Mesendoderm (in vitro differentiated cells): Measurements from ENCODE around the gene TMEM8B. TPM values are rescaled to one million over a fixed set of nuclear protein-coding genes. Genes with fewer than 3 reads are reported as not detected.
"Not testable (repeated sequence)": the region's sequence is repeated elsewhere in the genome, so short reads cannot be mapped to it uniquely, and the experiment has no call there.

Experiments
- DNase-seq: peaks from one replicate; pipeline ENCODE4 v3.0.0; 2013
- H2AK5ac ChIP-seq: 2 replicates; pipeline ENCODE4 v1.6.1; 2013; ENCODE audit warnings: low read length, inconsistent platforms
- H2BK120ac ChIP-seq: 2 replicates; pipeline ENCODE4 v1.6.1; 2013; ENCODE audit warnings: low read depth, mild to moderate bottlenecking, low read length, moderate library complexity, mixed read lengths
- H2BK15ac ChIP-seq: replicated peaks from 2 replicates; pipeline ENCODE4 v1.6.1; 2013; ENCODE audit warnings: low read depth, mild to moderate bottlenecking, moderate library complexity
- H2BK5ac ChIP-seq: 2 replicates; pipeline ENCODE4 v1.6.1; 2013; ENCODE audit warnings: low read length, inconsistent platforms
- H3K18ac ChIP-seq: 2 replicates; pipeline ENCODE4 v1.6.1; 2013; ENCODE audit warnings: mild to moderate bottlenecking, low read length, mixed read lengths
- H3K23ac ChIP-seq: one replicate; pipeline ENCODE4 v1.6.1; 2013; ENCODE audit warnings: low read length
- H3K27ac ChIP-seq: 2 replicates; pipeline ENCODE4 v1.5.1; 2013; ENCODE audit warnings: low read depth, mild to moderate bottlenecking, inconsistent platforms, low read length, moderate library complexity
- H3K27me3 ChIP-seq: 2 replicates; pipeline ENCODE4 v1.6.1; 2013; ENCODE audit warnings: low read length, control low read depth, mild to moderate bottlenecking, inconsistent platforms; ENCODE audit not compliant: insufficient read depth, poor library complexity
- H3K36me3 ChIP-seq: 2 replicates; pipeline ENCODE4 v1.6.1; 2013; ENCODE audit warnings: low read length, inconsistent platforms; ENCODE audit not compliant: control insufficient read depth, insufficient read depth
- H3K4ac ChIP-seq: one replicate; pipeline ENCODE4 v1.6.1; 2013; ENCODE audit warnings: low read depth, mild to moderate bottlenecking, low read length, moderate library complexity
- H3K4me1 ChIP-seq: 2 replicates; pipeline ENCODE4 v1.6.1; 2013; ENCODE audit warnings: low read depth, low read length, inconsistent platforms; ENCODE audit not compliant: control insufficient read depth
- H3K4me2 ChIP-seq: 2 replicates; pipeline ENCODE4 v1.6.1; 2013; ENCODE audit warnings: low read length
- H3K4me3 ChIP-seq: 2 replicates; pipeline ENCODE4 v1.5.1; 2013; ENCODE audit warnings: mild to moderate bottlenecking, low read length
- H3K56ac ChIP-seq: one replicate; pipeline ENCODE4 v1.6.1; 2013; ENCODE audit warnings: low read length
- H3K79me1 ChIP-seq: 2 replicates; pipeline ENCODE4 v1.6.1; 2013; ENCODE audit warnings: low read length, inconsistent platforms
- H3K79me2 ChIP-seq: 2 replicates; pipeline ENCODE4 v1.6.1; 2013; ENCODE audit warnings: mild to moderate bottlenecking, low read length; ENCODE audit not compliant: control insufficient read depth, insufficient read depth
- H3K9ac ChIP-seq: 2 replicates; pipeline ENCODE4 v1.6.1; 2013; ENCODE audit warnings: low read length, inconsistent platforms
- H4K5ac ChIP-seq: one replicate; pipeline ENCODE4 v1.6.1; 2013; ENCODE audit warnings: low read length
- H4K8ac ChIP-seq: one replicate; pipeline ENCODE4 v1.6.1; 2013; ENCODE audit warnings: low read depth, mild to moderate bottlenecking, control low read depth, low read length, moderate library complexity
- WGBS: extraction: QIAGEN DNeasy Blood & Tissue Kit; methylation state at CpG from one replicate; pipeline ENCODE4 v1.1.7; 2013; ENCODE audit warnings: low lambda C conversion rate, missing lambda C conversion rate; ENCODE audit not compliant: insufficient coverage; ENCODE audit errors: extremely low coverage; 5-methylcytosine and 5-hydroxymethylcytosine counted together
- small RNA-seq: library from polyadenylated mRNA; stranded (forward); fragments of <200 nt; extraction: miRNeasy Mini kit (QIAGEN cat#:217004); gene quantifications from one replicate; pipeline ENCODE3, GENCODE V24; 2013; ENCODE audit not compliant: insufficient read depth

TMEM8B gene

DNA sequence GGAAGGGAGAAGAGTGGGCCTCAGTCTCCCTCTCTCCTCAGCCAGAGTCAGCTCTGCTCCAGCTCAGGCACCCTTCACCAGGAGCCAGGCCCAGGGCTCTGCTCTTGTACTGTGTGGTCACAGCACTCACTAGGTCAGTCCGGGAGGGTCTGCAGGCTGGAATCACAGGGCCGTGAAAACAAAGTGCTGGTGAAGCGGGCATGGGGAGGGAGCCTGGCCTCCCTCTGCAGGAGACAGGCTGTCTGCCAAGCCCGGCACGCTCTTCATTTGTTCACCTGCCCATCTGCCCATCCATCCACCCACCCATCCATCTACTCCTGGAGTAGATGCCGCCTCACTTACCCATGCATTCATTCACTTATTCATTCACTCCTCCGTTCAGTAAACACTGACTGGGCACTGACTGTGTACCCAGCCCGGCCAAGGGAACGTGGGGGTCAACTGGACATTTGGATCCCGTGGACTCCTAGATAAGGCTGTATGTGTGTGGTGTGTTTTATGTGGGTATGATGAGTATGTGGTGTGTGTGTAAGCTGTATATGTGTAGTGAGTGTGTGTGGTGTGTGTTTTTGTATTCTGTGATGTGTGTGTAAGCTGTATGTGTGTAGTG, 83.9 kb downstream of the TMEM8B start:
- WGBS, result no CpG with 5 or more reads among the region's 10 CpGs

DNA sequence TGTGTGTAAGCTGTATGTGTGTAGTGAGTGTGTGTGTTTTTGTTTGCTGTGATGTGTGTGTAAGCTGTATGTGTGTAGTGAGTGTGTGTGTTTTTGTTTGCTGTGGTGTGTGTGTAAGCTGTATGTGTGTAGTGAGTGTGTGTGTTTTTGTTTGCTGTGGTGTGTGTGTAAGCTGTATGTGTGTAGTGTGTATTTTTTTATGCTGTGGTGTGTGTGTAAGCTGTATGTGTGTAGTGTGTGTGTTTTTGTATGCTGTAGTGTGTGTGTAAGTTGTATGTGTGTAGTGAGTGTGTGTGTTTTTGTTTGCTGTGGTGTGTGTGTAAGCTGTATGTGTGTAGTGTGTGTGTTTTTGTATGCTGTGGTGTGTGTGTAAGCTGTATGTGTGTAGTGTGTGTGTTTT, 84.4 kb downstream of the TMEM8B start:
- not testable (repeated sequence) for H3K18ac ChIP-seq, H3K4me2 ChIP-seq, H3K79me2 ChIP-seq, H3K27me3 ChIP-seq, H2BK120ac ChIP-seq, H3K27ac ChIP-seq, H2BK15ac ChIP-seq, H3K4me3 ChIP-seq, H3K56ac ChIP-seq, H2AK5ac ChIP-seq, H4K5ac ChIP-seq, H3K79me1 ChIP-seq, H2BK5ac ChIP-seq, H3K9ac ChIP-seq, DNase-seq, H3K36me3 ChIP-seq, H3K23ac ChIP-seq, H3K4me1 ChIP-seq, H3K4ac ChIP-seq, H4K8ac ChIP-seq

More for the DNA sequence above, 83.9 kb downstream of the TMEM8B start:
- no peak overlapping the region for H2BK15ac ChIP-seq
- no peak overlapping the region for H3K4ac ChIP-seq
- H3K36me3 ChIP-seq, result no peaks in the 10 kb centered on the region
- H2BK120ac ChIP-seq, result no peak overlapping the region
- no peak overlapping the region for H4K8ac ChIP-seq
- H3K56ac ChIP-seq, result no peak overlapping the region
- no peak overlapping the region for H2AK5ac ChIP-seq
- no peaks in the 10 kb centered on the region for H3K79me1 ChIP-seq
- H3K18ac ChIP-seq, result no peak overlapping the region
- no peak overlapping the region for H3K9ac ChIP-seq
- H3K23ac ChIP-seq, result no peak overlapping the region
- no peak overlapping the region for H4K5ac ChIP-seq
- no peaks in the 10 kb centered on the region for H3K79me2 ChIP-seq
- no peak overlapping the region for H3K4me3 ChIP-seq
- no peaks in the 10 kb centered on the region for H3K27me3 ChIP-seq
- H3K4me2 ChIP-seq, result no peak overlapping the region
- peaks cover 12% of the 10 kb centered on the region for H3K4me1 ChIP-seq
- no peak overlapping the region for H2BK5ac ChIP-seq
- H3K27ac ChIP-seq, result no peak overlapping the region
- no peak for DNase-seq

- no peaks in the 10 kb centered on the region for H3K79me2 ChIP-seq
- no peaks in the 10 kb centered on the region for H3K36me3 ChIP-seq
- no peak overlapping the region for H4K5ac ChIP-seq
- no peaks in the 10 kb centered on the region for H3K27me3 ChIP-seq
- H3K4ac ChIP-seq, result no peak overlapping the region
- no peaks in the 10 kb centered on the region for H3K79me1 ChIP-seq
- peak; percentile 88 for DNase-seq
- no peak overlapping the region for H3K56ac ChIP-seq
- no peak overlapping the region for H2BK120ac ChIP-seq
- no peak overlapping the region for H3K27ac ChIP-seq
- no peak overlapping the region for H3K23ac ChIP-seq
- H4K8ac ChIP-seq, result no peak overlapping the region
- H2BK15ac ChIP-seq, result no peak overlapping the region
- WGBS, result no CpG with 5 or more reads among the region's 9 CpGs
- H3K4me1 ChIP-seq, result peaks cover 3% of the 10 kb centered on the region
- H3K4me2 ChIP-seq, result no peak overlapping the region
- no peak overlapping the region for H3K9ac ChIP-seq
- H2AK5ac ChIP-seq, result no peak overlapping the region
- H3K4me3 ChIP-seq, result no peak overlapping the region
- no peak overlapping the region for H3K18ac ChIP-seq
- H2BK5ac ChIP-seq, result no peak overlapping the region
These were observed 85.3 kb downstream of the TMEM8B start for GRCh38 chr9:35914301-35914807.

Small RNAs within 50 kb of the gene (small RNA-seq; reads per million reads assigned to genes)
- gene HINT2, result not detected
